Measurements from ENCODE around the gene GPR132. TPM values are rescaled to one million over a fixed set of nuclear protein-coding genes. Genes with fewer than 3 reads are reported as not detected.

Gene GPR132
- total and polyA plus RNA-seq, 2 of the 8 experiments (the other 6 are each of a cell fraction or from before 2014, with no cell fraction given): 0.11 TPM; not detected in 1

DNA sequence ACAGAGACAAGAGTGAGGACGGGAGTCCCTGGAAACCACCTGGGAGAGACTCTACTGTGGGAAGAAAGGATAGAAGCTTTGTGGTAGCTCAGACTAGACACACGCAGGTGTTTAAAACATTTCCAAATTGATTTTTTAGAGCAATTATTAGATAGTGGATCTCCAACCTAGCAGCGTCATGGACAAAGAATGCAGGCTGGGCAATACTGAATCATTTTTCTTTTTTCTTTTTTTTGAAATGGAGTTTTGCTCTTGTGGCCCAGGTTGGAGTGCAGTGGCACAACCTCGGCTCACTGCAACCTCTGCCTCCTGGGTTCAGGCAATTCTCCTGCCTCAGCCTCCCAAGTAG lies 13.1 kb downstream of the GPR132 start (continued):
- TF ChIP-seq CTBP2 (IDR thresholded peaks at IDR 0.05; ENCODE audit: borderline replicate concordance, insufficient read depth, insufficient read length, low read length) (no peak), TAF1 (IDR thresholded peaks at IDR 0.05; ENCODE audit: low read depth, low read length) (no peak), EP300 (IDR thresholded peaks at IDR 0.05; ENCODE audit: borderline replicate concordance in 1 of 2, low read depth in 2 of 2, low read length in 2 of 2) (no peak), SAP30 (IDR thresholded peaks at IDR 0.05; ENCODE audit: insufficient read depth, insufficient replicate concordance, low read length) (no peak)

Data from H1 (cell line).